HG02798 (cell line): ENCODE results near the gene TRIM26.
"Not testable (repeated sequence)": the region's sequence is repeated elsewhere in the genome, so short reads cannot be mapped to it uniquely, and the experiment has no call there.

Source experiments
- ATAC-seq: cut with Tn5 transposase; IDR thresholded peaks from one replicate; pipeline ENCODE4 v1.9.1; 2021; ENCODE audit warnings: mild to moderate bottlenecking; ENCODE audit not compliant: unreplicated experiment, poor library complexity

Gene TRIM26

GRCh38 chr6:30156262-30156599 lies 57.0 kb downstream of the TRIM26 start:
- ATAC-seq = no peak

GRCh38 chr6:30155520-30156261 lies 57.5 kb downstream of the TRIM26 start:
- ATAC-seq = no peak

GRCh38 chr6:30154709-30155519 lies 58.3 kb downstream of the TRIM26 start:
- ATAC-seq = no peak

GRCh38 chr6:30154061-30154460 lies 59.1 kb downstream of the TRIM26 start:
- no peak for ATAC-seq

GRCh38 chr6:30152910-30153610 lies 60.1 kb downstream of the TRIM26 start:
- ATAC-seq = no peak

GRCh38 chr6:30152016-30152673 lies 61.1 kb downstream of the TRIM26 start:
- no peak for ATAC-seq

GRCh38 chr6:30151580-30151979 lies 61.6 kb downstream of the TRIM26 start:
- ATAC-seq = no peak

- ATAC-seq = no peak
Measured at GRCh38 chr6:30150671-30151395, 62.4 kb downstream of the TRIM26 start.

GRCh38 chr6:30149858-30150550 lies 63.2 kb downstream of the TRIM26 start:
- no peak for ATAC-seq

GRCh38 chr6:30149234-30149633 lies 64.0 kb downstream of the TRIM26 start:
- ATAC-seq = no peak

GRCh38 chr6:30147096-30147495 lies 66.1 kb downstream of the TRIM26 start:
- no peak for ATAC-seq

GRCh38 chr6:30145818-30146217 lies 67.4 kb downstream of the TRIM26 start:
- no peak for ATAC-seq

GRCh38 chr6:30144811-30145210 lies 68.4 kb downstream of the TRIM26 start:
- no peak for ATAC-seq

- ATAC-seq = no peak
Measured at GRCh38 chr6:30143780-30144179, 69.4 kb downstream of the TRIM26 start.

GRCh38 chr6:30142665-30143064 lies 70.5 kb downstream of the TRIM26 start:
- no peak for ATAC-seq

GRCh38 chr6:30140240-30140639 lies 73.0 kb downstream of the TRIM26 start:
- ATAC-seq = not testable (repeated sequence)

- no peak for ATAC-seq
Measured at GRCh38 chr6:30136570-30137286, 76.5 kb downstream of the TRIM26 start.

GRCh38 chr6:30135757-30136156 lies 77.4 kb downstream of the TRIM26 start, which contains the start of gene TRIM40:
TSS of gene TRIM40 (plus strand) at chr6:30136140. CDS start at chr6:30137037, 897 bp downstream.
- ATAC-seq = no peak

- no peak for ATAC-seq
Measured at GRCh38 chr6:30135147-30135546, 78.1 kb downstream of the TRIM26 start.
